ENCODE data around the gene IPO9.

Gene IPO9

GRCh38 chr1:201911826-201912571, 83.0 kb downstream of the IPO9 start:
- Histone ChIP-seq H3K4me3 (ENCODE audit: low read depth, low read length) (no peak overlapping the region), H3K9me3 (ENCODE audit: control insufficient read depth, insufficient read depth, low read length) (no peaks in the 10 kb centered on the region), H3K27me3 (ENCODE audit: control insufficient read depth, insufficient read depth, low read length) (no peaks in the 10 kb centered on the region), H3K36me3 (ENCODE audit: control insufficient read depth, insufficient read depth, low read length) (no peaks in the 10 kb centered on the region), H3K4me1 (ENCODE audit: control insufficient read depth, insufficient read depth, low read length) (0 out of 2 replicates have a peak, but pooled peaks cover 6% of the 10 kb centered on the region), H3K27ac (ENCODE audit: low read depth, low read length) (peak overlapping the region; percentile 73), H3K9ac (ENCODE audit: low read depth, low read length) (no peak overlapping the region)

- Histone ChIP-seq H3K9me3 (ENCODE audit: control insufficient read depth, insufficient read depth, low read length) (no peaks in the 10 kb centered on the region), H3K9ac (ENCODE audit: low read depth, low read length) (no peak overlapping the region), H3K4me3 (ENCODE audit: low read depth, low read length) (no peak overlapping the region), H3K27ac (ENCODE audit: low read depth, low read length) (no peak overlapping the region), H3K4me1 (ENCODE audit: control insufficient read depth, insufficient read depth, low read length) (0 out of 2 replicates have a peak, but pooled peaks cover 6% of the 10 kb centered on the region), H3K36me3 (ENCODE audit: control insufficient read depth, insufficient read depth, low read length) (no peaks in the 10 kb centered on the region), H3K27me3 (ENCODE audit: control insufficient read depth, insufficient read depth, low read length) (no peaks in the 10 kb centered on the region)
Measured at GRCh38 chr1:201912832-201913231, 83.9 kb downstream of the IPO9 start.

GRCh38 chr1:201914456-201915235, 85.7 kb downstream of the IPO9 start:
- Histone ChIP-seq H3K27me3 (ENCODE audit: control insufficient read depth, insufficient read depth, low read length) (no peaks in the 10 kb centered on the region), H3K9ac (ENCODE audit: low read depth, low read length) (no peak overlapping the region), H3K27ac (ENCODE audit: low read depth, low read length) (no peak overlapping the region), H3K4me1 (ENCODE audit: control insufficient read depth, insufficient read depth, low read length) (0 out of 2 replicates have a peak, but pooled peaks cover 6% of the 10 kb centered on the region), H3K4me3 (ENCODE audit: low read depth, low read length) (no peak overlapping the region), H3K36me3 (ENCODE audit: control insufficient read depth, insufficient read depth, low read length) (no peaks in the 10 kb centered on the region), H3K9me3 (ENCODE audit: control insufficient read depth, insufficient read depth, low read length) (no peaks in the 10 kb centered on the region)

GRCh38 chr1:201916649-201917249, 87.8 kb downstream of the IPO9 start:
- Histone ChIP-seq H3K4me1 (ENCODE audit: control insufficient read depth, insufficient read depth, low read length) (0 out of 2 replicates have a peak, but pooled peaks cover 6% of the 10 kb centered on the region), H3K4me3 (ENCODE audit: low read depth, low read length) (no peak overlapping the region), H3K9ac (ENCODE audit: low read depth, low read length) (no peak overlapping the region), H3K9me3 (ENCODE audit: control insufficient read depth, insufficient read depth, low read length) (no peaks in the 10 kb centered on the region), H3K36me3 (ENCODE audit: control insufficient read depth, insufficient read depth, low read length) (no peaks in the 10 kb centered on the region), H3K27ac (ENCODE audit: low read depth, low read length) (no peak overlapping the region), H3K27me3 (ENCODE audit: control insufficient read depth, insufficient read depth, low read length) (no peaks in the 10 kb centered on the region)

GRCh38 chr1:201917362-201918033, 88.5 kb downstream of the IPO9 start:
- H3K9me3 ChIP-seq (ENCODE audit: control insufficient read depth, insufficient read depth, low read length) = no peaks in the 10 kb centered on the region

GRCh38 chr1:201918343-201918742, 89.4 kb downstream of the IPO9 start:
- Histone ChIP-seq H3K27ac (ENCODE audit: low read depth, low read length) (no peak overlapping the region), H3K9me3 (ENCODE audit: control insufficient read depth, insufficient read depth, low read length) (no peaks in the 10 kb centered on the region), H3K4me3 (ENCODE audit: low read depth, low read length) (no peak overlapping the region), H3K36me3 (ENCODE audit: control insufficient read depth, insufficient read depth, low read length) (no peaks in the 10 kb centered on the region), H3K9ac (ENCODE audit: low read depth, low read length) (no peak overlapping the region), H3K27me3 (ENCODE audit: control insufficient read depth, insufficient read depth, low read length) (no peaks in the 10 kb centered on the region), H3K4me1 (ENCODE audit: control insufficient read depth, insufficient read depth, low read length) (no peaks in the 10 kb centered on the region)

More at GRCh38 chr1:201917362-201918033, 88.5 kb downstream of the IPO9 start:
- Histone ChIP-seq H3K27ac (ENCODE audit: low read depth, low read length) (no peak overlapping the region), H3K27me3 (ENCODE audit: control insufficient read depth, insufficient read depth, low read length) (no peaks in the 10 kb centered on the region), H3K36me3 (ENCODE audit: control insufficient read depth, insufficient read depth, low read length) (no peaks in the 10 kb centered on the region), H3K9ac (ENCODE audit: low read depth, low read length) (no peak overlapping the region), H3K4me1 (ENCODE audit: control insufficient read depth, insufficient read depth, low read length) (0 out of 2 replicates have a peak, but pooled peaks cover 5% of the 10 kb centered on the region), H3K4me3 (ENCODE audit: low read depth, low read length) (no peak overlapping the region)

- no peaks in the 10 kb centered on the region for H3K36me3 ChIP-seq (ENCODE audit: control insufficient read depth, insufficient read depth, low read length)
- H3K27me3 ChIP-seq (ENCODE audit: control insufficient read depth, insufficient read depth, low read length) = no peaks in the 10 kb centered on the region
- no peaks in the 10 kb centered on the region for H3K4me1 ChIP-seq (ENCODE audit: control insufficient read depth, insufficient read depth, low read length)
- H3K4me3 ChIP-seq (ENCODE audit: low read depth, low read length) = no peak overlapping the region
- H3K27ac ChIP-seq (ENCODE audit: low read depth, low read length) = no peak overlapping the region
- H3K9ac ChIP-seq (ENCODE audit: low read depth, low read length) = no peak overlapping the region
- H3K9me3 ChIP-seq (ENCODE audit: control insufficient read depth, insufficient read depth, low read length) = no peaks in the 10 kb centered on the region
Measured at GRCh38 chr1:201921952-201922558, 93.1 kb downstream of the IPO9 start.

GRCh38 chr1:201925301-201925567, 96.3 kb downstream of the IPO9 start:
- no peak overlapping the region for H3K9ac ChIP-seq (ENCODE audit: low read depth, low read length)
- H3K4me1 ChIP-seq (ENCODE audit: control insufficient read depth, insufficient read depth, low read length) = no peaks in the 10 kb centered on the region
- no peaks in the 10 kb centered on the region for H3K27me3 ChIP-seq (ENCODE audit: control insufficient read depth, insufficient read depth, low read length)
- H3K36me3 ChIP-seq (ENCODE audit: control insufficient read depth, insufficient read depth, low read length) = no peaks in the 10 kb centered on the region
- no peaks in the 10 kb centered on the region for H3K9me3 ChIP-seq (ENCODE audit: control insufficient read depth, insufficient read depth, low read length)
- no peak overlapping the region for H3K27ac ChIP-seq (ENCODE audit: low read depth, low read length)
- no peak overlapping the region for H3K4me3 ChIP-seq (ENCODE audit: low read depth, low read length)

GRCh38 chr1:201925981-201926645, 97.2 kb downstream of the IPO9 start:
- Histone ChIP-seq H3K27me3 (ENCODE audit: control insufficient read depth, insufficient read depth, low read length) (no peaks in the 10 kb centered on the region), H3K4me3 (ENCODE audit: low read depth, low read length) (no peak overlapping the region), H3K36me3 (ENCODE audit: control insufficient read depth, insufficient read depth, low read length) (no peaks in the 10 kb centered on the region), H3K4me1 (ENCODE audit: control insufficient read depth, insufficient read depth, low read length) (no peaks in the 10 kb centered on the region), H3K9ac (ENCODE audit: low read depth, low read length) (no peak overlapping the region), H3K9me3 (ENCODE audit: control insufficient read depth, insufficient read depth, low read length) (no peaks in the 10 kb centered on the region), H3K27ac (ENCODE audit: low read depth, low read length) (no peak overlapping the region)

- Histone ChIP-seq H3K36me3 (ENCODE audit: control insufficient read depth, insufficient read depth, low read length) (no peaks in the 10 kb centered on the region), H3K4me3 (ENCODE audit: low read depth, low read length) (no peak overlapping the region), H3K4me1 (ENCODE audit: control insufficient read depth, insufficient read depth, low read length) (no peaks in the 10 kb centered on the region), H3K27me3 (ENCODE audit: control insufficient read depth, insufficient read depth, low read length) (no peaks in the 10 kb centered on the region), H3K9ac (ENCODE audit: low read depth, low read length) (no peak overlapping the region), H3K9me3 (ENCODE audit: control insufficient read depth, insufficient read depth, low read length) (no peaks in the 10 kb centered on the region), H3K27ac (ENCODE audit: low read depth, low read length) (no peak overlapping the region)
Measured at GRCh38 chr1:201928266-201928665, 99.3 kb downstream of the IPO9 start.

Measured in HUES48 (cell line).